Body of pancreas (tissue), 4 donors: Measurements from ENCODE around the gene INA.

ENCODE experiments used
- POLR2A ChIP-seq, 3 donors: fragments of 450-650 bp; IDR thresholded peaks; one replicate each; pipeline ENCODE4 v1.6.1; 2016; ENCODE audit warnings: antibody characterized with exemption in 3 of 3, mild to moderate bottlenecking in 2 of 3
- TF ChIP-seq, protein P1 (sequence below), 7 experiments: fragments of 450-650 bp in 4 of 7; fragments of 200-600 bp in 3 of 7; sonication (generic) in 3 of 7; IDR thresholded peaks; one replicate each; pipeline ENCODE4 v1.5.1; 2016 to 2019; ENCODE audit warnings: antibody characterized with exemption in 7 of 7

DNA sequence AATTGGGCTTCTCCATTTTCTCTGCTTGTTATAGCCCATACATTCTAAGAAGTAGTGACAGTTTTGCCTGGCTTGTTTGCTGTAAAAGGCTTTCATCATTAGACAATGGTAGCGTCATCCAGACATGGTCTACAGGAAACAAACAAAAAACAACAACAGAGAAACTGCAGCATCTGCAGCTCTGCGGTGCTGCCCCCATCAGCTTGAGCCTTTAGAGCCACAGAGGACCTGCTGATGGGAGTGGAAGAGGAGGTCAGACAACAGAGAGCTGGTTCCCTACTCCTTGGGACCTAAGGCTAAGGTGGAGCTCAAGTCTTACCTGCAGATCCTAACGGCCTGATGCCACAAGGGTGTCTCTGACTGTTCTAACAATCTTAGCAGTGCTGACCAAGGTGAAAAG lies 3.1 kb downstream of the INA start:
- TF ChIP-seq, protein P1, sequence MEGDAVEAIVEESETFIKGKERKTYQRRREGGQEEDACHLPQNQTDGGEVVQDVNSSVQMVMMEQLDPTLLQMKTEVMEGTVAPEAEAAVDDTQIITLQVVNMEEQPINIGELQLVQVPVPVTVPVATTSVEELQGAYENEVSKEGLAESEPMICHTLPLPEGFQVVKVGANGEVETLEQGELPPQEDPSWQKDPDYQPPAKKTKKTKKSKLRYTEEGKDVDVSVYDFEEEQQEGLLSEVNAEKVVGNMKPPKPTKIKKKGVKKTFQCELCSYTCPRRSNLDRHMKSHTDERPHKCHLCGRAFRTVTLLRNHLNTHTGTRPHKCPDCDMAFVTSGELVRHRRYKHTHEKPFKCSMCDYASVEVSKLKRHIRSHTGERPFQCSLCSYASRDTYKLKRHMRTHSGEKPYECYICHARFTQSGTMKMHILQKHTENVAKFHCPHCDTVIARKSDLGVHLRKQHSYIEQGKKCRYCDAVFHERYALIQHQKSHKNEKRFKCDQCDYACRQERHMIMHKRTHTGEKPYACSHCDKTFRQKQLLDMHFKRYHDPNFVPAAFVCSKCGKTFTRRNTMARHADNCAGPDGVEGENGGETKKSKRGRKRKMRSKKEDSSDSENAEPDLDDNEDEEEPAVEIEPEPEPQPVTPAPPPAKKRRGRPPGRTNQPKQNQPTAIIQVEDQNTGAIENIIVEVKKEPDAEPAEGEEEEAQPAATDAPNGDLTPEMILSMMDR (IDR thresholded peaks at IDR 0.05) = no peak
- TF ChIP-seq POLR2A (IDR thresholded peaks at IDR 0.05) = no peak
